HepG2 (cell line): ENCODE measurements around the gene SLC24A4. TPM values are rescaled to one million over a fixed set of nuclear protein-coding genes. Genes with fewer than 3 reads are reported as not detected.

Source experiments
- ATAC-seq: fragments of 200-7000 bp; cut with Tn5 transposase; 3 replicates; pipeline ENCODE4 v1.9.1; 2020; ENCODE audit warnings: mild to moderate bottlenecking, moderate library complexity
- BruUV-seq: library from RNA; stranded (reverse); fragments of 400-500 nt; replicated peaks from 2 replicates; lab custom pipeline; 2021; lab: Mats Ljungman, UMichigan
- CTCF ChIA-PET: fragments of 300-600 bp; formaldehyde crosslinking; extraction: SDS; loops from one replicate; lab custom pipeline; 2021; ENCODE audit warnings: low total read pairs, inconsistent platforms, low intra/inter-chr PET ratio; lab: Yijun Ruan, JAX
- POLR2A ChIA-PET: fragments of 350-600 bp; sonication (Branson Sonifier 250); formaldehyde crosslinking; loops from one replicate; lab custom pipeline; 2020; ENCODE audit warnings: antibody characterized with exemption, inconsistent platforms; lab: Yijun Ruan, JAX
- DNase-seq: peaks from one replicate; pipeline ENCODE4 v3.0.0-alpha.2; 2015; ENCODE audit warnings: low spot score
- FAIRE-seq: peaks from 3 replicates; lab custom pipeline; 2011; peaks lifted over from hg19 to GRCh38; lab: Jason Lieb, UNC
- H2AFZ ChIP-seq: one replicate; pipeline ENCODE4 v1.6.1; 2011; ENCODE audit warnings: low read length, inconsistent platforms
- H3K27ac ChIP-seq: fragments of 300-600 bp; 3 replicates; pipeline ENCODE4 v1.8.0; 2011; ENCODE audit warnings: mixed run types, mild to moderate bottlenecking, mixed read lengths, low read length, inconsistent platforms; ENCODE audit not compliant: insufficient read depth; ENCODE audit errors: extremely low read length
- H3K27me3 ChIP-seq, 2 experiments: fragments of 200-600 bp in 1 of 2; 2 replicates in 1 of 2; 3 replicates in 1 of 2; pipeline versions ENCODE4 v1.6.0 to v1.8.0; 2011; ENCODE audit warnings: low read length in 2 of 2, mild to moderate bottlenecking in 2 of 2, moderate library complexity in 2 of 2, inconsistent platforms in 1 of 2; ENCODE audit not compliant: insufficient read depth in 2 of 2, control insufficient read depth in 1 of 2
- H3K36me3 ChIP-seq, 2 experiments: fragments of 200-600 bp in 1 of 2; replicated peaks in 1 of 2; 2 replicates in 1 of 2; 3 replicates in 1 of 2; pipeline versions ENCODE4 v1.5.1 to v1.8.0; 2011; ENCODE audit warnings: low read length in 2 of 2, inconsistent platforms in 1 of 2; ENCODE audit not compliant: insufficient read depth in 2 of 2, control insufficient read depth in 1 of 2
- H3K4me1 ChIP-seq: 2 replicates; pipeline ENCODE4 v1.5.1; 2012; ENCODE audit warnings: low read length, inconsistent platforms; ENCODE audit not compliant: insufficient read depth
- H3K4me2 ChIP-seq: 2 replicates; pipeline ENCODE4 v1.6.0; 2011; ENCODE audit warnings: low read depth, low read length, inconsistent platforms
- H3K4me3 ChIP-seq, 3 experiments: fragments of 200-600 bp in 1 of 3; sonication (generic), shearing (Covaris generic) in 1 of 3; replicated peaks in 1 of 3; 2 replicates each; pipeline ENCODE4 v1.5.1; 2011 to 2016; ENCODE audit warnings: low read length in 3 of 3, inconsistent platforms in 2 of 3, low read depth in 2 of 3, mild to moderate bottlenecking in 2 of 3, control low read depth in 1 of 3, mixed read lengths in 1 of 3; ENCODE audit not compliant: insufficient read depth in 1 of 3
- H3K79me2 ChIP-seq: one replicate; pipeline ENCODE4 v1.6.1; 2011; ENCODE audit warnings: low read length, inconsistent platforms; ENCODE audit not compliant: insufficient read depth
- H3K9ac ChIP-seq: 2 replicates; pipeline ENCODE4 v1.6.0; 2011; ENCODE audit warnings: mild to moderate bottlenecking, low read depth, low read length, inconsistent platforms; ENCODE audit not compliant: insufficient read depth
- H3K9me3 ChIP-seq: 2 replicates; pipeline ENCODE4 v1.5.1; 2012; ENCODE audit warnings: mild to moderate bottlenecking, low read length
- H4K20me1 ChIP-seq: 2 replicates; pipeline ENCODE4 v1.6.0; 2011; ENCODE audit warnings: inconsistent platforms, mild to moderate bottlenecking, low read length, moderate library complexity; ENCODE audit not compliant: insufficient read depth
- CCDC6 ChIP-seq: sonication (generic); formaldehyde crosslinking; IDR thresholded peaks from 2 replicates; pipeline ENCODE4 v1.8.1; 2022; ENCODE audit warnings: mild to moderate bottlenecking, missing genetic modification reagents, moderate library complexity
- CENPBD1 ChIP-seq: sonication (generic); formaldehyde crosslinking; IDR thresholded peaks from 2 replicates; pipeline ENCODE4 v1.8.0; 2022; ENCODE audit warnings: missing genetic modification reagents, low read depth, mild to moderate bottlenecking, borderline replicate concordance
- CHD4 ChIP-seq: fragments of 200-600 bp; sonication (generic); IDR thresholded peaks from 2 replicates; pipeline ENCODE4 v1.7.0; 2017; ENCODE audit warnings: mild to moderate bottlenecking, low read length, borderline replicate concordance
- DNMT3B ChIP-seq: conservative IDR thresholded peaks from 2 replicates; pipeline ENCODE4 v1.6.1; 2016; ENCODE audit warnings: missing biosample characterization, control low read depth
- STAT6 ChIP-seq: sonication (generic); formaldehyde crosslinking; IDR thresholded peaks from 2 replicates; pipeline ENCODE4 v1.4.0; 2020; ENCODE audit warnings: missing genetic modification reagents, mild to moderate bottlenecking, borderline replicate concordance
- ZGPAT ChIP-seq: IDR thresholded peaks from 2 replicates; pipeline ENCODE4 v1.6.1; 2016; ENCODE audit warnings: mild to moderate bottlenecking
- ZMYM4 ChIP-seq: sonication (generic); formaldehyde crosslinking; IDR thresholded peaks from 2 replicates; pipeline ENCODE4 v1.8.1; 2023; ENCODE audit warnings: mild to moderate bottlenecking, missing genetic modification reagents
- ZNF280B ChIP-seq: sonication (generic); formaldehyde crosslinking; IDR thresholded peaks from 2 replicates; pipeline ENCODE4 v1.5.0; 2020; ENCODE audit warnings: missing genetic modification reagents, mild to moderate bottlenecking, borderline replicate concordance
- ZNF383 ChIP-seq: sonication (generic); formaldehyde crosslinking; IDR thresholded peaks from 2 replicates; pipeline ENCODE4 v1.4.0; 2020; ENCODE audit warnings: missing genetic modification reagents, mild to moderate bottlenecking, borderline replicate concordance
- ZNF441 ChIP-seq: sonication (generic); formaldehyde crosslinking; IDR thresholded peaks from 2 replicates; pipeline ENCODE4 v1.7.0; 2021; ENCODE audit warnings: missing genetic modification reagents, borderline replicate concordance
- ZNF660 ChIP-seq: sonication (generic); formaldehyde crosslinking; IDR thresholded peaks from 2 replicates; pipeline ENCODE4 v1.5.1; 2020; ENCODE audit warnings: mild to moderate bottlenecking, low read depth, missing genetic modification reagents, borderline replicate concordance
- WGBS: methylation state at CpG from one replicate; pipeline ENCODE4 v1.1.6; 2017; ENCODE audit warnings: low lambda C conversion rate; 5-methylcytosine and 5-hydroxymethylcytosine counted together
- in situ Hi-C: cut with HindIII; loops from 2 replicates; pipeline ENCODE4 v1.10.0; 2017; ENCODE audit warnings: low pct_unique_long_range_greater_than_20kb; ENCODE audit not compliant: extremely low pct_ligation_motif_present
- intact Hi-C: fragments of 100-400 bp; cut with micrococcal nuclease; formaldehyde crosslinking; loops from one replicate; pipeline ENCODE4 v1.10.0; 2022; ENCODE audit not compliant: unreplicated experiment
- polyA plus RNA-seq, 8 experiments: library from polyadenylated mRNA; depleted of rRNA in 3 of 8; stranded (reverse) in 7 of 8; unstranded in 1 of 8; fragments of >200 nt; fragmentation: Illumina TruSeq in 4 of 8; extraction: Trizol in 4 of 8; gene quantifications; 2 replicates each; pipeline versions ENCODE4 v1.2.1 to v1.2.3, GENCODE V29; 2011 to 2016; ENCODE audit warnings: low read depth in 4 of 8, missing spikeins in 1 of 8, mixed read lengths in 1 of 8; ENCODE audit not compliant: insufficient read depth in 1 of 8
- total RNA-seq, 5 experiments: library from RNA; depleted of rRNA; stranded (reverse); fragments of >200 nt; fragmentation: Illumina TruSeq; extraction: Trizol; gene quantifications; 2 replicates each; pipeline ENCODE4 v1.2.3, GENCODE V29; 2016; ENCODE audit warnings: low read depth in 1 of 5

Gene SLC24A4
- total and polyA plus RNA-seq, 2 of the 13 experiments (the other 11 are each of a cell fraction or from before 2014, with no cell fraction given), result not detected

GRCh38 chr14:92277031-92277430, 45.9 kb upstream of the SLC24A4 start:
- TF ChIP-seq CENPBD1 (no peak), ZMYM4 (CRISPR knock-in tag) (no peak), CCDC6 (CRISPR knock-in tag) (no peak), ZNF383 (CRISPR knock-in tag) (no peak), ZNF441 (CRISPR knock-in tag) (no peak)
- ATAC-seq (no peak), FAIRE-seq (no peak), DNase-seq (no peak)
- no peaks in the 10 kb centered on the region for H3K36me3 ChIP-seq
- no peaks in the 10 kb centered on the region for H3K9me3 ChIP-seq
- 50% methylated on average over 3 of the region's 5 CpGs for WGBS
- H3K79me2 ChIP-seq, result no peaks in the 10 kb centered on the region
- no peaks in the 10 kb centered on the region for H3K4me1 ChIP-seq
- no peaks in the 10 kb centered on the region for H4K20me1 ChIP-seq
- no peak overlapping the region for H2AFZ ChIP-seq
- in situ Hi-C loops (no loop called here), intact Hi-C loops (no loop called here)
- no peak overlapping the region for H3K27ac ChIP-seq
- no TSS peak for BruUV-seq
- CTCF ChIA-PET, result no interaction called here
- no peak overlapping the region for H3K4me3 ChIP-seq
- H3K4me2 ChIP-seq, result no peak overlapping the region
- POLR2A ChIA-PET, result no interaction called here
- H3K9ac ChIP-seq, result no peak overlapping the region
- peaks cover 0 to 14% of the 10 kb centered on the region in 2 experiments; a peak in 4 of 5 replicates for H3K27me3 ChIP-seq

GRCh38 chr14:92280554-92281262, 42.3 kb upstream of the SLC24A4 start:
- in situ Hi-C loops, result no loop called here
- POLR2A ChIA-PET, result no interaction called here
- no peak overlapping the region for H3K4me2 ChIP-seq
- intact Hi-C loops, result no loop called here
- CTCF ChIA-PET, result no interaction called here
- no peak overlapping the region for H3K27ac ChIP-seq
- no peaks in the 10 kb centered on the region for H4K20me1 ChIP-seq
- no peaks in the 10 kb centered on the region for H3K4me1 ChIP-seq
- FAIRE-seq (no peak), ATAC-seq (no peak), DNase-seq (no peak)
- H3K79me2 ChIP-seq, result no peaks in the 10 kb centered on the region
- H3K36me3 ChIP-seq, result no peaks in the 10 kb centered on the region
- no peak overlapping the region for H2AFZ ChIP-seq
- H3K4me3 ChIP-seq, result no peak overlapping the region
- no peak overlapping the region for H3K9ac ChIP-seq
- peaks cover 0 to 10% of the 10 kb centered on the region in 2 experiments; a peak in 4 of 5 replicates for H3K27me3 ChIP-seq
- no peaks in the 10 kb centered on the region for H3K9me3 ChIP-seq
- 21% methylated on average over 4 of the region's 4 CpGs for WGBS
- no TSS peak for BruUV-seq
- TF ChIP-seq ZNF660 (no peak), ZGPAT (CRISPR knock-in tag) (no peak), CHD4 (no peak), STAT6 (CRISPR knock-in tag) (no peak), ZNF280B (no peak), DNMT3B (CRISPR knock-in tag) (no peak)
